ENCODE results near the gene CHCHD10.

Gene CHCHD10

GRCh38 chr22:23767673-23768548 lies at the start of gene CHCHD10:
CHCHD10 (minus strand) TSS chr22:23767972; CDS start chr22:23767874, 98 bp downstream.
- no peak for FAIRE-seq

- no peak for FAIRE-seq
These were observed 49.4 kb upstream of the CHCHD10 start for GRCh38 chr22:23817146-23817545.

GRCh38 chr22:23816156-23816976 lies 48.6 kb upstream of the CHCHD10 start:
- FAIRE-seq, result no peak

GRCh38 chr22:23815541-23816155 lies 47.9 kb upstream of the CHCHD10 start:
- FAIRE-seq, result no peak

- no peak for FAIRE-seq
These were observed 44.6 kb upstream of the CHCHD10 start for GRCh38 chr22:23812378-23812777.

- no peak for FAIRE-seq
These were observed 39.1 kb upstream of the CHCHD10 start for GRCh38 chr22:23806837-23807236.

GRCh38 chr22:23804781-23805291 lies 37.1 kb upstream of the CHCHD10 start:
- FAIRE-seq, result no peak

- FAIRE-seq, result no peak
These were observed 35.4 kb upstream of the CHCHD10 start for GRCh38 chr22:23803001-23803819.

- FAIRE-seq, result no peak
These were observed 34.2 kb upstream of the CHCHD10 start for GRCh38 chr22:23801886-23802377.

- FAIRE-seq, result no peak
These were observed 33.6 kb upstream of the CHCHD10 start for GRCh38 chr22:23801238-23801821.

- no peak for FAIRE-seq
These were observed 32.8 kb upstream of the CHCHD10 start for GRCh38 chr22:23800297-23801237.

GRCh38 chr22:23796461-23796860 lies 28.7 kb upstream of the CHCHD10 start:
- no peak for FAIRE-seq

GRCh38 chr22:23793326-23793725 lies 25.6 kb upstream of the CHCHD10 start:
- FAIRE-seq, result no peak

- no peak for FAIRE-seq
These were observed 24.2 kb upstream of the CHCHD10 start for GRCh38 chr22:23791738-23792645.

- no peak for FAIRE-seq
These were observed 23.3 kb upstream of the CHCHD10 start for GRCh38 chr22:23790819-23791737.

GRCh38 chr22:23789638-23790037 lies 21.9 kb upstream of the CHCHD10 start:
- FAIRE-seq, result no peak

- no peak for FAIRE-seq
These were observed 21.3 kb upstream of the CHCHD10 start for GRCh38 chr22:23789121-23789520.

GRCh38 chr22:23787910-23788309 lies 20.1 kb upstream of the CHCHD10 start:
- no peak for FAIRE-seq

All from A204.1 (cell line).